NT2/D1 (cell line): ENCODE results near the gene SPOPL.

Experiments
- SUZ12 ChIP-seq: IDR thresholded peaks from 2 replicates; pipeline ENCODE4 v1.6.1; 2011; ENCODE audit not compliant: insufficient read length, insufficient read depth; ENCODE audit errors: extremely low read depth
- ZNF274 ChIP-seq: IDR thresholded peaks from 2 replicates; pipeline ENCODE4 v1.6.1; 2011; ENCODE audit warnings: mild to moderate bottlenecking, low read depth, low read length

- TF ChIP-seq ZNF274 (no peak), SUZ12 (no peak)
Observed at GRCh38 chr2:138617026-138617425, 115.5 kb downstream of the SPOPL start.
